MM.1S (cell line): ENCODE measurements around the gene ZCCHC24.

ENCODE experiments used
- EZH2 ChIP-seq: fragments of 300-600 bp; sonication (generic); optimal IDR thresholded peaks from 2 replicates; pipeline ENCODE3; 2017; ENCODE audit warnings: low read depth, mild to moderate bottlenecking, antibody characterized with exemption, low read length, mixed read lengths
- EZH2phosphoT487 ChIP-seq: fragments of 300-600 bp; sonication (generic); IDR thresholded peaks from 2 replicates; pipeline ENCODE4 v1.6.1; 2018; ENCODE audit warnings: antibody characterized with exemption, low read length
- TF ChIP-seq, protein P1 (sequence below): fragments of 300-600 bp; sonication (generic); IDR thresholded peaks from 2 replicates; pipeline ENCODE4 v1.5.1; 2016; ENCODE audit warnings: antibody characterized with exemption, low read length, mixed read lengths

DNA sequence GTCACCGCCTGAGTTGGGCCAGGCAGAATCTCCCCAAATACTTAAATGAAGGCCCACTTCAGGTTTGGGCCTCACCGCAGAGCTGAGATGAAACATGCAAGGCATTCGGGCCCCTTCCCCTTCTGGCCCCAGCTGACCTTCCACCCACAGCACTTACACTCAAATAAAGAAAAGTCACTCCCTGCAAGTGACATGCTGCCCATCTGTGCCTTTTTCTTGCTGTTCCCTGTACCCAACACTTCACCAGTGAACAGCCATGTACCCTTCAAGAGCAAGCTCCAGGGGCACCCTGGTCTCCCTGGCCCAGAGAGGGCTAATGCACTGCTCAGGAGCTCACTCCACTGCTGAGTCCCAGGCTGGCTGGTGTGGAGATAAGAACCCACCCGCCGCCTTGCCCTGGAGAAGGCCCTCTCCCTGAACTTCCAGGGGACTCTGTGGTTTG, 40.7 kb downstream of the ZCCHC24 start:
- TF ChIP-seq, protein P1, sequence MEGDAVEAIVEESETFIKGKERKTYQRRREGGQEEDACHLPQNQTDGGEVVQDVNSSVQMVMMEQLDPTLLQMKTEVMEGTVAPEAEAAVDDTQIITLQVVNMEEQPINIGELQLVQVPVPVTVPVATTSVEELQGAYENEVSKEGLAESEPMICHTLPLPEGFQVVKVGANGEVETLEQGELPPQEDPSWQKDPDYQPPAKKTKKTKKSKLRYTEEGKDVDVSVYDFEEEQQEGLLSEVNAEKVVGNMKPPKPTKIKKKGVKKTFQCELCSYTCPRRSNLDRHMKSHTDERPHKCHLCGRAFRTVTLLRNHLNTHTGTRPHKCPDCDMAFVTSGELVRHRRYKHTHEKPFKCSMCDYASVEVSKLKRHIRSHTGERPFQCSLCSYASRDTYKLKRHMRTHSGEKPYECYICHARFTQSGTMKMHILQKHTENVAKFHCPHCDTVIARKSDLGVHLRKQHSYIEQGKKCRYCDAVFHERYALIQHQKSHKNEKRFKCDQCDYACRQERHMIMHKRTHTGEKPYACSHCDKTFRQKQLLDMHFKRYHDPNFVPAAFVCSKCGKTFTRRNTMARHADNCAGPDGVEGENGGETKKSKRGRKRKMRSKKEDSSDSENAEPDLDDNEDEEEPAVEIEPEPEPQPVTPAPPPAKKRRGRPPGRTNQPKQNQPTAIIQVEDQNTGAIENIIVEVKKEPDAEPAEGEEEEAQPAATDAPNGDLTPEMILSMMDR: no peak
- TF ChIP-seq EZH2phosphoT487 (no peak), EZH2 (no peak)
